Mucosa of descending colon (tissue), 3 donors: Measurements from ENCODE around the gene TTC7B. TPM values are rescaled to one million over a fixed set of nuclear protein-coding genes. Genes with fewer than 3 reads are reported as not detected.

ENCODE experiments used
- ATAC-seq: fragments of 200-7000 bp; cut with Tn5 transposase; one replicate; pipeline ENCODE4 v1.9.1; 2020; ENCODE audit warnings: mild to moderate bottlenecking, moderate library complexity
- DNase-seq, 3 donors: peaks; one replicate each; pipeline ENCODE4 v3.0.0-alpha.2; 2020
- H3K36me3 ChIP-seq: fragments of 200-600 bp; one replicate; pipeline ENCODE4 v1.8.0; 2021; ENCODE audit warnings: low read depth, mild to moderate bottlenecking
- H3K4me1 ChIP-seq: fragments of 200-600 bp; one replicate; pipeline ENCODE4 v1.8.0; 2021; ENCODE audit warnings: low read depth, mild to moderate bottlenecking
- H3K4me3 ChIP-seq: fragments of 200-600 bp; one replicate; pipeline ENCODE4 v1.8.0; 2021; ENCODE audit warnings: mild to moderate bottlenecking
- H3K9me3 ChIP-seq: fragments of 200-600 bp; one replicate; pipeline ENCODE4 v1.8.0; 2021; ENCODE audit warnings: mild to moderate bottlenecking
- intact Hi-C, 2 donors: fragments of 100-400 bp; cut with DNase I in 1 of 2; cut with micrococcal nuclease in 1 of 2; formaldehyde crosslinking; loops; one replicate each; pipeline versions ENCODE4 v1.11.0 to v1.11.1; 2022; cut with DNase I, micrococcal nuclease
- total RNA-seq, 3 donors: library from RNA; stranded (reverse); fragmentation: NEBNext Ultra II Directional in 2 of 3; extraction: Animal tissue kit (Norgen Biotek cat#: 25700) in 2 of 3; gene quantifications; one replicate each; pipeline versions ENCODE4 v1.2.1 to v1.2.4, GENCODE V29; 2021 to 2023
- TF ChIP-seq, protein P1 (sequence below): fragments of 200-600 bp; IDR thresholded peaks from one replicate; pipeline ENCODE4 v1.8.0; 2022; ENCODE audit warnings: antibody characterized with exemption, mild to moderate bottlenecking
- donor health status: DM: no; HTN: no; CAD: no; lungs with moderate emphysema.
- donor health status: DM: no; HTN: no; CAD: no.
- donor health status: DM: no; HTN: yes; CAD: no.

Gene TTC7B
- total RNA-seq, 3 donors from 2014 or later = 6.0 to 72.8 (median 10.0) TPM

DNA sequence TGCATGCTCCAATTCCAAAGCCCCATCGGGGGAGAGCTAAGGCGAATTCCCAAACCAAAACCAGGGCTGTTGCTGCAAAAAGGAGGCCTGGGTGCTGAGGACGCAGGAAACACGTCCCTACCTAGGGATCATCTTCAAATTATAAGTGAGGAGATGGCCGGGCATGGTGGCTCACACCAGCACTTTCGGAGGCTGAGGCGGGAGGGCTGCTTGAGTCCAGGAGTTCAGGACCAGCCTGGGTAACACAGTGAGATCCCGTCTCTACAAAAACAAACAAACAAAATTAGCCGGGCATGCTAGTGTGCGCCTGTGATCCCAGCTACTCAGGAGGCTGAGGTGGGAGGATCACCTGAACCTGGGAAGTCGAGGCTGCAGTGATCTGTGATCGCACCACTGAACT is 276.2 kb downstream of the TTC7B start:
- no peak for ATAC-seq
- no peaks in the 10 kb centered on the region for H3K4me1 ChIP-seq
- intact Hi-C loops = no loop called here

DNA sequence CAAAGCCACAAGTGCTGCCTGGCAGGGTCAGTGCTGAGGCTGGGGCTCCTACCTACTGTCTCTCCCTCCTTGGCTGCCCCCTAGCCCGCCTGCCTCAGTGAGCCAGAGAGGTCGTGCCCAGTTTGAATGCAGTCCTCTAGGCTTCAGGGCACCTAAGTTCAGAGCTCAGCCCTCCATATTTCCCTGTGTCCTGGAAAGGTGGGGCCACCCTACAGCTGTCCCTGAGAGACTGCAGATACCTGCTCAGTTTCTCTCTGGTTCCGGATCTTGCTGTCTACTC is 276.8 kb downstream of the TTC7B start:
- DNase-seq = no peak
- intact Hi-C loops = no loop called here

More for the DNA sequence above, 276.2 kb downstream of the TTC7B start:
- DNase-seq = peak in 1 of 3 donors; percentile 10
- Histone ChIP-seq H3K4me3 (no peak overlapping the region), H3K36me3 (no peaks in the 10 kb centered on the region), H3K9me3 (no peaks in the 10 kb centered on the region)
- TF ChIP-seq, protein P1, sequence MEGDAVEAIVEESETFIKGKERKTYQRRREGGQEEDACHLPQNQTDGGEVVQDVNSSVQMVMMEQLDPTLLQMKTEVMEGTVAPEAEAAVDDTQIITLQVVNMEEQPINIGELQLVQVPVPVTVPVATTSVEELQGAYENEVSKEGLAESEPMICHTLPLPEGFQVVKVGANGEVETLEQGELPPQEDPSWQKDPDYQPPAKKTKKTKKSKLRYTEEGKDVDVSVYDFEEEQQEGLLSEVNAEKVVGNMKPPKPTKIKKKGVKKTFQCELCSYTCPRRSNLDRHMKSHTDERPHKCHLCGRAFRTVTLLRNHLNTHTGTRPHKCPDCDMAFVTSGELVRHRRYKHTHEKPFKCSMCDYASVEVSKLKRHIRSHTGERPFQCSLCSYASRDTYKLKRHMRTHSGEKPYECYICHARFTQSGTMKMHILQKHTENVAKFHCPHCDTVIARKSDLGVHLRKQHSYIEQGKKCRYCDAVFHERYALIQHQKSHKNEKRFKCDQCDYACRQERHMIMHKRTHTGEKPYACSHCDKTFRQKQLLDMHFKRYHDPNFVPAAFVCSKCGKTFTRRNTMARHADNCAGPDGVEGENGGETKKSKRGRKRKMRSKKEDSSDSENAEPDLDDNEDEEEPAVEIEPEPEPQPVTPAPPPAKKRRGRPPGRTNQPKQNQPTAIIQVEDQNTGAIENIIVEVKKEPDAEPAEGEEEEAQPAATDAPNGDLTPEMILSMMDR = no peak

DNA sequence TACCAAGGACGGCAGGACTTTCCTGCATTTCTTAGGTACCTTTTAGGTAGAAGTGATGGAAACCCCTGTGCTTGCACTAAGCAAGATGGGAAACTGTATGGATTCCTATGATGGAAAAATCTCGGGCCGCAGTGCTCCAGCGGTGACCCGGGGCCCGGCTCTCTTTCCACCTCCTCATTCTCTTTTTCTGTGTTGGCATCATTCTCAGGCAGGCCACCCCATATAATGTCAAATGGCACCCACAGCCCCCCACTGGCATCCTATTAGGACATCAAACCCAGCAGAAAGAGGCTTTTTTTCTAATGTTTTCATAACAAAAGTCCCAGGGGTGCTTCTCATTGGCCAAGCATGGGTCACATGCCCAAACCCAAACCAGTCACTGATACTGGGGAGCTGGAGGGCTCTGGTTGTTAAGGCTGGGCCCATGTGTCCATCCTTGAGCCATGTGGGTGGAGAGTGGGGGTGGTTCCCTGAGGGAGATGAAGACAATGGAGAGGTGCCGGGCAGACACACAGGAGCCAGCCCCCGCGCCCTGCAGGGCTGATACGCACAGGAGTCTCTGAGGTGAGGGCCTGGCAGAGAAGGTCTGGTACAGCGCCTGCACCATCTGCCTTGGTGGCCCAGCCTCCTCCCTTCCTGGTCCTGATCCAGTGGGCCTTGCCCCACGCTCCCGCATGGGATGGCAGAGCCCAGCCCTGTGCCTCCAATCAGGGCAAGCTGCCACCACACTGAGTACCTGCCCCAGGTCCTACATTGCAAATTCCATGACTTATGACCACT is 277.3 kb downstream of the TTC7B start:
- no peaks in the 10 kb centered on the region for H3K36me3 ChIP-seq
- H3K9me3 ChIP-seq = no peaks in the 10 kb centered on the region
- ATAC-seq (no peak), DNase-seq (peak in 1 of 3 donors; percentile 39)
- H3K4me3 ChIP-seq = no peak overlapping the region
- no peaks in the 10 kb centered on the region for H3K4me1 ChIP-seq
- TF ChIP-seq, protein P1 = no peak
- intact Hi-C loops = no loop called here

More for the DNA sequence above, 276.8 kb downstream of the TTC7B start:
- no peaks in the 10 kb centered on the region for H3K9me3 ChIP-seq
- ATAC-seq = no peak
- no peaks in the 10 kb centered on the region for H3K36me3 ChIP-seq
- TF ChIP-seq, protein P1 = no peak
- no peaks in the 10 kb centered on the region for H3K4me1 ChIP-seq
- H3K4me3 ChIP-seq = no peak overlapping the region

DNA sequence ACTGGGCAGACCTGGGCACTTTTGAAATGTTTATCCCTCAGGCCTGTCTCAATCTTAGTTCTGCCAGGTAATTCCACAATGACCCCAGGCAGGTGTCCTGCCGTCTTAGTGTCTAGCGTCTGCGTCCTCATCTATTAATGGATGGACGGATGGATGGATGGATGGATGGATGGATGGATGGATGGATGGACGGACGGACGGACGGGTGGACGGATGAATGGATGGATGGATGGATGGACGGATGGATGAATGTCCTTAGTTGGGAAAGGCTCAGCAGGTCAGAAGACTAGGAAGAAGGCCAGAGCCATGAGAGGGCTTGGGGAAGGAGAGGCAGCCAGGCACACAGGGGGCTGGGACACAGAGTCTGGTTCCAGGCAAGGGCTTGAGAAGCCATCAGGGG is 278.1 kb downstream of the TTC7B start:
- Histone ChIP-seq H3K4me3 (no peak overlapping the region), H3K9me3 (no peaks in the 10 kb centered on the region), H3K4me1 (no peaks in the 10 kb centered on the region), H3K36me3 (no peaks in the 10 kb centered on the region)
- TF ChIP-seq, protein P1 = no peak
- intact Hi-C loops = no loop called here
- no peak for ATAC-seq
- DNase-seq = peak in 1 of 3 donors; percentile 4

DNA sequence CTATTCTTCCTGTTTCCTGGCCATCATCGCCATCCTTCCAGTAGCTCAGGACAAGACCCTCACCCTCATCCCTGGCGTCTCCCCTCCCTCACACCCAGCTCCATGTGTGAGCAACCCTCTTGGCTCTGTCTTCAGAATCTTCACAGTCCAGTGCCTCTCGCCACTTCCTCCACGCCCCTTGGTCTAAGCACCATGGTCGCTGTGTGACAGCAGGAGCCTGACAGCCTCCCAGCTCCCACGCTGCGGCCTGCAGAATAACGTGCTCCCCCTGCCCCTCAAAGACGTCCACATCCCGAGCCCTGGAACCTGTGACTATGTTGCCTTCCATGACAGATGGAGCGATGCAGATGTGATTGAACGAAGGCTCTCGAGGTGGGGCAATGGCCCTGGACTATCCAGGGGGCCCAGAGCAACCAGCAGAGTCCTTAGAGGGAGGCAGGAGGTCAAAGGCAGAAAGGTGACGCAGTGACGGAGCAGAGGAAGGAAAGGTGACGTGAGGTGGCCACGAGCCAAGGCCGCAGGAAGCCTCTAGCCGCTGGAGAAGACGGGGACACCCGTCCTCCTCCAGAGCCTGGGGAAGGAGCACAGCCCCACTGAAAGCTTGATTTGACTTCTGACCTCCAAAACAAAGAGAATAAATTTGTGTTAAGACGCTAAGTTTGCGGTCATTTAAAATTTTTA is 279.6 kb downstream of the TTC7B start:
- Histone ChIP-seq H3K4me1 (no peaks in the 10 kb centered on the region), H3K4me3 (no peak overlapping the region), H3K36me3 (no peaks in the 10 kb centered on the region), H3K9me3 (no peaks in the 10 kb centered on the region)
- TF ChIP-seq, protein P1 = no peak
- intact Hi-C loops = no loop called here
- ATAC-seq (no peak), DNase-seq (peak in 1 of 3 donors; percentile 34)
